Measurements from ENCODE around the gene ARID2. TPM values are rescaled to one million over a fixed set of nuclear protein-coding genes. Genes with fewer than 3 reads are reported as not detected.

Gene ARID2
- polyA plus RNA-seq, 1 donor (not counting 4 experiments of a cell fraction or from before 2014, with no cell fraction given), result 15.1 TPM

DNA sequence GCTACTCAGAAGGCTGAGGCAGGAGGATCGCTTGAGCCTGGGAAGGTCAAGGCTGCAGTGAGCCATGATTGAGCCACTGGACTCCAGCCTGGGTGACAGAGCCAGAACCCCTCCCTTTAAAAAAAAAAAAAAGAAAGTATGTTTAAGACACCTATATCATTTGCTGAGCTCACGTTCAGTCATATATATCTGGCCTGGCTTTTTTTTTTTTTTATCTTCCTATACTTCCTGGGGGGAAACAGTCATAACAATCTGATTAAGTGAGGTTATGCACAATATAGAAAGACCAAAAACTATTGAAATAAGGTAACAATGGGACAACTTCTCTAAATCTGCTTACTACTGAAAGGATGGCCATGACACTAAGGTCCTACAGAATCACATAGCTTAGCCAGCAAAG lies 9.4 kb upstream of the ARID2 start:
- FAIRE-seq (no peak), DNase-seq (ENCODE audit: low read depth, low spot score) (no peak)
- TF ChIP-seq, protein P1, sequence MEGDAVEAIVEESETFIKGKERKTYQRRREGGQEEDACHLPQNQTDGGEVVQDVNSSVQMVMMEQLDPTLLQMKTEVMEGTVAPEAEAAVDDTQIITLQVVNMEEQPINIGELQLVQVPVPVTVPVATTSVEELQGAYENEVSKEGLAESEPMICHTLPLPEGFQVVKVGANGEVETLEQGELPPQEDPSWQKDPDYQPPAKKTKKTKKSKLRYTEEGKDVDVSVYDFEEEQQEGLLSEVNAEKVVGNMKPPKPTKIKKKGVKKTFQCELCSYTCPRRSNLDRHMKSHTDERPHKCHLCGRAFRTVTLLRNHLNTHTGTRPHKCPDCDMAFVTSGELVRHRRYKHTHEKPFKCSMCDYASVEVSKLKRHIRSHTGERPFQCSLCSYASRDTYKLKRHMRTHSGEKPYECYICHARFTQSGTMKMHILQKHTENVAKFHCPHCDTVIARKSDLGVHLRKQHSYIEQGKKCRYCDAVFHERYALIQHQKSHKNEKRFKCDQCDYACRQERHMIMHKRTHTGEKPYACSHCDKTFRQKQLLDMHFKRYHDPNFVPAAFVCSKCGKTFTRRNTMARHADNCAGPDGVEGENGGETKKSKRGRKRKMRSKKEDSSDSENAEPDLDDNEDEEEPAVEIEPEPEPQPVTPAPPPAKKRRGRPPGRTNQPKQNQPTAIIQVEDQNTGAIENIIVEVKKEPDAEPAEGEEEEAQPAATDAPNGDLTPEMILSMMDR (optimal IDR thresholded peaks at IDR 0.05 in 1 of 3, IDR thresholded peaks at IDR 0.05 in 1 of 3, conservative IDR thresholded peaks at IDR 0.05 in 1 of 3; ENCODE audit: extremely low read depth in 1 of 3, insufficient read depth in 2 of 3, low read length in 3 of 3), result no peak
- TF ChIP-seq EZH2 (IDR thresholded peaks at IDR 0.05; ENCODE audit: low read length), result no peak
- dilution Hi-C loops (cut with MboI; ENCODE audit: extremely low pct_ligation_motif_present, low sequenced_read_pairs), result no loop called here
- Histone ChIP-seq H2AFZ (ENCODE audit: control insufficient read depth, low read length) (no peak overlapping the region), H3K27ac (ENCODE audit: control insufficient read depth, insufficient read depth, low read length) (no peak overlapping the region), H4K20me1 (ENCODE audit: control insufficient read depth, extremely low read depth, insufficient read depth, low read length) (no peaks in the 10 kb centered on the region), H3K4me2 (ENCODE audit: control insufficient read depth, extremely low read depth, insufficient read depth, low read depth, low read length) (no peak overlapping the region), H3K4me1 (ENCODE audit: control insufficient read depth, extremely low read depth, insufficient read depth, low read length) (peaks cover 3% of the 10 kb centered on the region), H3K79me2 (ENCODE audit: control insufficient read depth, insufficient read depth, low read length) (peaks cover 30% of the 10 kb centered on the region), H3K9me3 (ENCODE audit: control insufficient read depth, low read depth, low read length) (no peaks in the 10 kb centered on the region), H3K4me3 (ENCODE audit: control insufficient read depth in 2 of 3, extremely low read depth in 1 of 3, insufficient read depth in 2 of 3, low read depth in 1 of 3, low read length in 3 of 3) (no peak overlapping the region), H3K9me1 (ENCODE audit: control insufficient read depth, extremely low read depth, insufficient read depth, low read length) (no peaks in the 10 kb centered on the region), H3K27me3 (ENCODE audit: control insufficient read depth, extremely low read depth, insufficient read depth, low read length) (no peaks in the 10 kb centered on the region), H3K36me3 (ENCODE audit: control insufficient read depth in 2 of 2, extremely low read depth in 1 of 2, insufficient read depth in 2 of 2, low read length in 2 of 2) (no peaks in the 10 kb centered on the region), H3K9ac (ENCODE audit: control insufficient read depth, extremely low read depth, insufficient read depth, low read length) (no peak overlapping the region)

GRCh38 chr12:45721369-45721768 lies 8.1 kb upstream of the ARID2 start:
- no peaks in the 10 kb centered on the region for H3K9me1 ChIP-seq (ENCODE audit: control insufficient read depth, extremely low read depth, insufficient read depth, low read length)
- H3K36me3 ChIP-seq (ENCODE audit: control insufficient read depth in 2 of 2, extremely low read depth in 1 of 2, insufficient read depth in 2 of 2, low read length in 2 of 2), result no peaks in the 10 kb centered on the region
- H4K20me1 ChIP-seq (ENCODE audit: control insufficient read depth, extremely low read depth, insufficient read depth, low read length), result no peaks in the 10 kb centered on the region
- peaks cover 42% of the 10 kb centered on the region for H3K79me2 ChIP-seq (ENCODE audit: control insufficient read depth, insufficient read depth, low read length)
- dilution Hi-C loops (cut with MboI; ENCODE audit: extremely low pct_ligation_motif_present, low sequenced_read_pairs), result no loop called here
- no peak overlapping the region for H3K4me3 ChIP-seq (ENCODE audit: control insufficient read depth in 2 of 3, extremely low read depth in 1 of 3, insufficient read depth in 2 of 3, low read depth in 1 of 3, low read length in 3 of 3)
- no peak overlapping the region for H3K4me2 ChIP-seq (ENCODE audit: control insufficient read depth, extremely low read depth, insufficient read depth, low read depth, low read length)
- no peak for FAIRE-seq
- peaks cover 7% of the 10 kb centered on the region for H3K4me1 ChIP-seq (ENCODE audit: control insufficient read depth, extremely low read depth, insufficient read depth, low read length)
- H3K9ac ChIP-seq (ENCODE audit: control insufficient read depth, extremely low read depth, insufficient read depth, low read length), result no peak overlapping the region
- H3K9me3 ChIP-seq (ENCODE audit: control insufficient read depth, low read depth, low read length), result no peaks in the 10 kb centered on the region
- H2AFZ ChIP-seq (ENCODE audit: control insufficient read depth, low read length), result no peak overlapping the region
- H3K27ac ChIP-seq (ENCODE audit: control insufficient read depth, insufficient read depth, low read length), result no peak overlapping the region
- no peaks in the 10 kb centered on the region for H3K27me3 ChIP-seq (ENCODE audit: control insufficient read depth, extremely low read depth, insufficient read depth, low read length)
- TF ChIP-seq EZH2 (IDR thresholded peaks at IDR 0.05; ENCODE audit: low read length), result no peak
- TF ChIP-seq, protein P1 (optimal IDR thresholded peaks at IDR 0.05 in 1 of 3, IDR thresholded peaks at IDR 0.05 in 1 of 3, conservative IDR thresholded peaks at IDR 0.05 in 1 of 3; ENCODE audit: extremely low read depth in 1 of 3, insufficient read depth in 2 of 3, low read length in 3 of 3), result no peak
- DNase-seq (ENCODE audit: low read depth, low spot score), result no peak

All from keratinocyte (primary cell).